NOMO-1 treated with dmso at 0.1 percent for 144 hours (cell line): ENCODE results near the gene ANKRD60.

Experiments
- DNase-seq: peaks from one replicate; lab custom pipeline; 2025; ENCODE audit not compliant: unreplicated experiment; lab: John Stamatoyannopoulos, UW

The ANKRD60 gene

GRCh38 chr20:58196402-58197184 is 31.9 kb downstream of the ANKRD60 start:
- DNase-seq: no peak

DNA sequence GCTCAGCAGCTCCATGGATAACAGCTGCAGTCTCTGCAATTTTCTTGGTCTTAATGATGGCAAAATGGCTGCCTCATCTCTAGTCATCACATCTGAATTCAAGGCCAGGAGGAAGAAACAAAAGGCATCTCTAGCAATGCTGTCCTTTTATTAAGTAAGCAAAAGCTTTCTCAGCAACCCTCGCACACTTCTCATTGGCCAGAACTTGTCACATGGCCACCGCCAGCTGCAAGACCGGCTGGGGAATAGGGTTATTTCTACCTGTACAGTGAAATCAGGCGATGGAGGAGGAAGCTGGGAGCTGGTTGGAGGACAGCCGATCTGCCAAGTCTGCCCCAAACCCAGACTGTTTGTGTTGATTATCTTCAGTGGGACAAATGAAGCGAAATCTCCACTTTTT is 33.4 kb downstream of the ANKRD60 start:
- DNase-seq: no peak

DNA sequence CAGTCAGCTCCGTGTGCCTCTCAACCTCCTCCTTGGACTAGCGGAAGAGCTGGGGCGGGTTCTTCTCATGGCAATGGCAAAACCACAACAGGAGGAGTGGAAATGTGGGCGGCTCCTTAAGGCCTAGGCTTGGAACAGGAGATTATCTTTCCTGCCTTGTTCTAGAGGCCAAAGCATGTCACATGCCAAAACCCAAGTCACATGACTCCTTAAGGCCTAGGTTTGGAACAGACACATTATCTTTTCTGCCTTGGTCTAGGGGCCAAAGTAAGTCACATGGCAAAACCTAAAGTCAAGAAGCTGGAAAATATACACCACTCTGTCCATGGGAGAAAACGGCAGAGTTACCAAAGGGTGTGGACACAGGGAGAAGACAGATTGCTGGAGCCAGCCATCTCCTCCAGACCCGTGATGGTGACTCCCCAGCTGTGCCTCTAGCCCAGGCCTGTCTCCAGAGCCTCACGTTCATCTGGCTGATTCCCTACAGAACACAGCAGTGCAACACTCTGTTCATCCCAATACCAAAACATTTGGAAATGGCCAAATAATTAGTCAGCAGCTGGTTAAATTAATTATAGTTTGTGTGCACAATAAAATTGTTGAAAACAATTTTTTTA is 34.2 kb downstream of the ANKRD60 start:
- DNase-seq: no peak

GRCh38 chr20:58192567-58192966 is 35.9 kb downstream of the ANKRD60 start:
- no peak for DNase-seq

- no peak for DNase-seq
These were observed 36.4 kb downstream of the ANKRD60 start for GRCh38 chr20:58192065-58192464.

- DNase-seq: no peak
These were observed 39.9 kb downstream of the ANKRD60 start for GRCh38 chr20:58188527-58188926.

GRCh38 chr20:58184984-58185383 is 43.5 kb downstream of the ANKRD60 start:
- DNase-seq: no peak

DNA sequence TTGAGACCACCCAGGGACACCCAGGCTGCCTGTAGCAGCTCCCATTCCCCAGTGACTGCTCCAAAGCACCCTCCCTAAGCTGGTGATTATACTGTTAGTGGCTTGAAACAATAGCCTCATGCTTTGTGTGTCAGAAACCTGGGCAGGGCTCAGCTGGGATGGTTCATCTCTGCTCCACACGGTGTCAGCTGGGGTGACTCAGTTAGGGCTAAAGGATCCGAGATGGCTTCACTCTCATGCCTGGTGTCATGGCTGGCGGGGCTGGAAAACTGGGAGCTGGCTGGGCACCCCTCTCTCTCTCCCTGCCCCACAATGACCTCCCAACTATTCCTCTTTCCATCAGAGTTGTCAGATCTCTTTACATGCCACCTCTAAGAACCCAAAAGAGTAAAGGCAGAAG is 44.4 kb downstream of the ANKRD60 start:
- DNase-seq: no peak

GRCh38 chr20:58182521-58183140 is 45.8 kb downstream of the ANKRD60 start:
- no peak for DNase-seq

DNA sequence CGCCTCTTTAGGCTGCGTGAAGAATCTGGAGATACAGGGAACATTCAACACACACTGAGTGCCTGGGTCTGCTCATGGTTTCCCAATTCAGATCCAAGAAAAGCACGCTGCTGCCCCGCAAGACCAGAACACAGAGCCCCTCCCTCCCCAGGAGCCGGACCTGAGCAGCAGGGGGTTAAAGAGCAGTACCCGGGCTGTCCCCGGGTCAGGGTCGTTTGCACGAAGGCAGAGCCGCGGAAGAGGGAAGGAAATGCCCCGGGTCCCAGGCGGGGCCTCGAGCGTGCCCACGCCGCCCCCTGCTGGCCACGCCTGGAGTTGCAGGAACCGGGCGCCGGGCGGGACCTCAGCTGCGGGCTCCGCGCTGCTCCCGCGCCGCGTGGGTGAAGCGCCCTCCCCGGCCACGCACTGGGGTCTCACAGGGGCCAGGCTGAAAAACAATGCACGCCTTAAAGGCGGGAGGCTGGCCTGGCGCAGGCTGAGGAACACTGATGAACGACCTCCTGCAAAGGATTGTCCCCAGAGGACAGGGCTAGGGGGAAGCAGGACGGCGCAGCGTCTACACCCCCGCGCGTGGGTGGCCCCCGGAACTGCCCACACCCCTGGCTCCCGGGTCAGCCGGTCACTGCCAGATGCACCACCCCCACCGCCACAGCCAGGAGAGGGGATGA is 48.9 kb downstream of the ANKRD60 start:
- DNase-seq: peak; percentile 49

- no peak for DNase-seq
These were observed 49.4 kb downstream of the ANKRD60 start for GRCh38 chr20:58179083-58179431.

DNA sequence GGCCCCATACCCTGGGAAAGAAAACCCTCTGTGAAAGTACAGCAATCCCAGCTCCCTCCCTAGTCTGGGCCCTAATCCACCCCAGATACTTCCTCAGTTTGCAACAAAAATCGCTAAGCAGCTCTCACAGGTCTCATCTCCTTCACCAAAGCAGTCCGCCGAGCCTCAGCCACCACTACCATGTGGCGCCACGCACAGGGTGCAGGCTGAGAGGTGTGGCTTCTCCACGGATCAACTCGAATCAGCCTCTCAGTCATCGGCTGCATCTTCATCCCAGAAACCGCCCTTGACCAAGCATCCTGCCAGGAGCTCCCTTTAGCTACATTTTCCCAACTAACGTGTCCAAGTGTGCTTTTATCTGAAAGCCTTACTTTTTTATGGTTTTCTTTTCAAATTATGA is 50.7 kb downstream of the ANKRD60 start:
- DNase-seq: no peak

DNA sequence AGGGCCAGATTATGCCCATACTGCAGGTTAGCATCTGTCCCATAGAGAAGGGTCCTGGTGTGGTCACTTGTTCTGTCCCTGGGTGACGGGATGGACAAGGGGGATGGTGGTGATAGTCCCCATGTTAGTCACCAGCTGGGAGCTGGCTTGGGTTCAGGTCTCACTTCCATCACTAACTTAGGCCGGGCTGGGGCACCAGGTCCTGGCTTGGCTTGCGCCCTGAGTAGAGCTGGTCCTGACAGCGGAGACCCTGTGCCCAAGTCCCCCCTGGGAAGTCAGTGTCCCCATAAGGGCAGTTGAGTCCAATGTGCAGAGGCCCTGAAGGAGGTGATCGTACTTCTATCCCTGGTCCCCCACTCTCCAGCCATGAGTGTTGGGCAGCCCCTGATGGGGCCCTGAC is 52.6 kb downstream of the ANKRD60 start:
- no peak for DNase-seq

DNA sequence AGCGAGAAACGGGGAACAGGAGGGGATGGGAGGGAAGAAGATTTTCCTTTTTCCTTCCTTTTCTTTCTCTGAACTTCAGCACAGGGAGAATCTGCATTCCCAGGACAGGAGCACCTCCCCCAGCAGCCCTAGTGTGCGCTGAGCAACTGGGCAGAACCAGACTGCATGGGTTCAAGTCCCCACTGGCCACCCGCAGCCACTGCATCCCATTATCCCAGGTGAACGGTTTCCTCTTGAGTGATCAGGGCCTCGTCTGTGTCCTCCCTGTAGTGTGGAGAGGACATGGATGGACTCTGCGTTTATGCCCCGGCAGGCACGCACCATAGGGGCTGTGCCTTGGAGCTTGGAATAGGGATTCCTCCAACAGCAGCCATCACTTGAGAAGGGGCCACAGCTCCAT is 53.0 kb downstream of the ANKRD60 start:
- DNase-seq: no peak

- no peak for DNase-seq
These were observed 53.7 kb downstream of the ANKRD60 start for GRCh38 chr20:58174708-58175280.

DNA sequence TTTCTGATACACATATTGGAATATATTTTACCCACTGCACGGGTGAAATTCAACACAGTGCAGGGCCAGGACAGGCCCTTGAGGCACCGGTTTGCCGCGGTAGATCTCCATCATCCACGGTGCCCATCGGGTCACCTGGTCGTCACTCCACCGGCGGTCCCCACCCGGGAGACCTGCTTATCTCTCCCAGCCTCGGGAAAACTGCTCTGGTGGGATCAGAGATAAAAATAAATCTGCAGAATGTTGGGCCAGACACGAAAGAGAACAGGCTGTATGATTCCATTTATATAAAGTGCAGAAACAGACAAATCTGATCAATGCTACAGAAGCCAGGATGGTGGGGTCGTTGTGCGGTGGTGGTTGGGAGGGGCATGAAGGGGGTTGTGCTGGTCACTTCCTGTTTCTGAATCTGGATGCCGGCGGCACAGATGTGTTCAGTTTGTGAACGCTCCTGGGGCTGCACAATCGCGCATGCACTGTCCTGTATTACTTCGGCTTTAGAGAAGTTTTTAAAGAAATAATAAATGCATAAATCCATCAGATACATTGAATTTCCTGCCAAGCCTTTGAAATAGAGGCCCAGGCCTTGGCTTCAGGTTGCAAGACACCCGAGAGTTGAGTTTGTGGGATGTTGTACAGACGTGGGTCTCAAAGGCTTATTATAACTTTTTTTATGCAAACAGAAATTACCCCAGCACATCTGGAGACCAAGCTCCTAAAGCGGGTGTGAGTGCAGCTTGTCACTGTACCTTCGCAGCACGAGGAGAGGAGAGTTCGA is 54.3 kb downstream of the ANKRD60 start:
- no peak for DNase-seq

DNA sequence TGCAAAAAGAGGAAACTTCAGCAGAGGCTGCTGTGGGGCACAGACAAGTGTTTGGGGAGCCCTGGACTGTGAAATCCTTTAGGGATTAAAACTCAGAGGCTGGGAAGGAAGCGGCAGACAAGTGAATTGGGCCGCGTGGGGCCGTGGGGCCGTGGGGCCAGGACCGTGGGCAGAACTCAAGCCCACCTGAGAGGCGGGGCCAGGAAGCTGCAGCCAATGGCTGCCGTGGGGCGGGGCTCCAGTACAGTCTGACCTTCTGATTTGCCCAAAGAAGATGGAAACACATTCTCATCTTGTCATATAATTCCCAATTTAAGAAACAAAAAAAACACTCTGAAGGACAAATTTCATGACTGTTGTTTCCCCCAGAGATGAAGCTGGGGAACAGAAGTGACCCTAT is 55.4 kb downstream of the ANKRD60 start:
- no peak for DNase-seq

GRCh38 chr20:58171796-58172425 is 56.5 kb downstream of the ANKRD60 start:
- DNase-seq: no peak

DNA sequence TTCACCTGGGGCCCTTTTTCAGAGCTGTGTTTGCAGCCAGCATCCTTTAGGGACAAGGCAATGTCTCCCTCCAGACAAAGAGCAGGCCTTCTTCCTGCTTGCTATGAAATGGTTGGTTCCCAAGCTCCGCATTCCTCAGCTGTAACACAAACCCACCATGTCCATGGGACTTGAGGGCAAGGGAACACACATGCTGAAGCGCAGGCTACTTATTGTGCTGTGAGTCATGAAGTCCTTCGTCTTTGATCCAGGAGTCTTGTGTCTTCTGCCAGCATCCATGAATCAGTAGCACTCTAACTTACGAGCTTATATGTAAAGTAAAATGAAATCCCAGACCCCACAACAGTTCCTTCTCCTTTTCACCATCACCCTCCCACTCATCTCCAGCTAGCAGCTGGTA is 59.0 kb downstream of the ANKRD60 start:
- no peak for DNase-seq

DNA sequence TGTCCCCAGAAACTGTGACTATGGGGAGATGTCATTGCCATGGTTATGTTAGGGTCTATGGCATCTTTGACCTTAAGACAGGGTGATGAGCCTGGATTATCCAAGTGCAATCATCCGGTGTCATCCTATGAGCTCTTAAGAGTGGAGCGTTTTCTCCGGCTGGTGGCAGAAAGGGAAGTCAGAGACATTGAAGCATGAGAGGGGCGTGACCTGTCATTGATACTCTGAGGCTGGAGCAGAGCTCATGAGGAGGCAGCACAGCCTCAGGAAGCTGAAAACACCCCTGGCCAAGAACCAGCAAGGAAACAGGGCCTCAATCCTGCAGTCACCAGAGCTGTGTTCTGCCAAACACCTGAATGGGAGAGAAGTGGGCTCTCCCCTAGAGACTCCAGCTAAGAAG is 59.6 kb downstream of the ANKRD60 start:
- no peak for DNase-seq
